CD14-positive monocyte (primary cell): ENCODE data around the gene POSTN. TPM values are rescaled to one million over a fixed set of nuclear protein-coding genes. Genes with fewer than 3 reads are reported as not detected.
"Not testable (repeated sequence)": the region's sequence is repeated elsewhere in the genome, so short reads cannot be mapped to it uniquely, and the experiment has no call there.

Source experiments
- DNase-seq, 3 donors: peaks; one replicate each; pipeline ENCODE4 v3.0.0-alpha.2; 2011 to 2022
- H2AFZ ChIP-seq: 2 replicates; pipeline ENCODE4 v1.6.0; 2012; ENCODE audit warnings: mild to moderate bottlenecking, low read depth, low read length, inconsistent platforms; ENCODE audit not compliant: insufficient read depth, poor library complexity, severe bottlenecking
- H3K27ac ChIP-seq, 2 donors: 1 replicate in 1 of 2; 2 replicates in 1 of 2; pipeline ENCODE4 v1.5.1; 2012 to 2013; ENCODE audit warnings: low read length in 2 of 2, control low read depth in 1 of 2, inconsistent platforms in 1 of 2, low read depth in 1 of 2, mild to moderate bottlenecking in 1 of 2
- H3K27me3 ChIP-seq, 2 donors: one replicate each; pipeline versions ENCODE4 v1.6.0 to v1.6.1; 2011 to 2013; ENCODE audit warnings: low read length in 2 of 2; ENCODE audit not compliant: control insufficient read depth in 2 of 2, insufficient read depth in 2 of 2
- H3K36me3 ChIP-seq, 2 donors: replicated peaks in 1 of 2; 1 replicate in 1 of 2; 2 replicates in 1 of 2; pipeline versions ENCODE4 v1.5.1 to v1.6.1; 2012 to 2013; ENCODE audit warnings: low read length in 2 of 2, control low read depth in 1 of 2, inconsistent platforms in 1 of 2, mild to moderate bottlenecking in 1 of 2; ENCODE audit not compliant: insufficient read depth in 2 of 2, control insufficient read depth in 1 of 2
- H3K4me1 ChIP-seq, 2 donors: 1 replicate in 1 of 2; 2 replicates in 1 of 2; pipeline versions ENCODE4 v1.5.1 to v1.6.1; 2012 to 2013; ENCODE audit warnings: low read length in 2 of 2, control low read depth in 1 of 2, inconsistent platforms in 1 of 2, mild to moderate bottlenecking in 1 of 2, moderate library complexity in 1 of 2; ENCODE audit not compliant: insufficient read depth in 2 of 2, control insufficient read depth in 1 of 2
- H3K4me2 ChIP-seq: replicated peaks from 2 replicates; pipeline ENCODE3; 2012; ENCODE audit warnings: low read length, moderate library complexity, mild to moderate bottlenecking; ENCODE audit not compliant: poor library complexity, severe bottlenecking; ENCODE audit errors: extremely low read depth
- H3K4me3 ChIP-seq, 3 experiments: fragments of 200-600 bp in 1 of 3; sonication (generic) in 1 of 3; replicated peaks in 1 of 3; 1 replicate in 2 of 3; 2 replicates in 1 of 3; pipeline ENCODE4 v1.5.1; 2011 to 2013; ENCODE audit warnings: low read length in 3 of 3, mild to moderate bottlenecking in 3 of 3, control low read depth in 2 of 3, low read depth in 2 of 3, inconsistent platforms in 1 of 3, moderate library complexity in 1 of 3
- H3K79me2 ChIP-seq: 2 replicates; pipeline ENCODE4 v1.6.0; 2012; ENCODE audit warnings: mild to moderate bottlenecking, control low read depth, inconsistent platforms, low read length, moderate library complexity; ENCODE audit not compliant: insufficient read depth
- H3K9ac ChIP-seq: 2 replicates; pipeline ENCODE4 v1.6.0; 2017; ENCODE audit warnings: low read length, mild to moderate bottlenecking; ENCODE audit not compliant: insufficient read depth, poor library complexity, severe bottlenecking
- H3K9me3 ChIP-seq, 2 donors: replicated peaks in 1 of 2; 1 replicate in 1 of 2; 2 replicates in 1 of 2; pipeline versions ENCODE4 v1.5.1 to v1.6.1; 2012 to 2013; ENCODE audit warnings: low read length in 2 of 2, control low read depth in 1 of 2; ENCODE audit not compliant: control insufficient read depth in 1 of 2, insufficient read depth in 1 of 2
- H4K20me1 ChIP-seq: 2 replicates; pipeline ENCODE4 v1.6.0; 2012; ENCODE audit warnings: mild to moderate bottlenecking, low read length, control low read depth, moderate library complexity; ENCODE audit not compliant: insufficient read depth
- H3K27ac Mint-ChIP-seq, 7 donors: one replicate each; pipeline ENCODE4 v1.8.0; 2020; ENCODE audit warnings: mild to moderate bottlenecking in 7 of 7, mixed read lengths in 7 of 7, moderate library complexity in 6 of 7, inconsistent platforms in 2 of 7
- H3K27me3 Mint-ChIP-seq, 3 donors: one replicate each; pipeline ENCODE4 v1.8.0; 2021 to 2022; ENCODE audit warnings: low read depth in 3 of 3, mild to moderate bottlenecking in 3 of 3, mixed read lengths in 3 of 3, moderate library complexity in 3 of 3, inconsistent platforms in 1 of 3
- H3K36me3 Mint-ChIP-seq, 2 donors: one replicate each; pipeline ENCODE4 v1.8.0; 2020; ENCODE audit warnings: mixed read lengths in 2 of 2, inconsistent platforms in 1 of 2, mild to moderate bottlenecking in 1 of 2
- H3K4me1 Mint-ChIP-seq: one replicate; pipeline ENCODE4 v1.8.0; 2020; ENCODE audit warnings: mild to moderate bottlenecking, mixed read lengths
- H3K4me3 Mint-ChIP-seq, 2 donors: one replicate each; pipeline ENCODE4 v1.8.0; 2020; ENCODE audit warnings: mild to moderate bottlenecking in 2 of 2, mixed read lengths in 2 of 2, moderate library complexity in 1 of 2
- H3K9me3 Mint-ChIP-seq, 7 donors: one replicate each; pipeline ENCODE4 v1.8.0; 2020 to 2022; ENCODE audit warnings: mixed read lengths in 7 of 7, mild to moderate bottlenecking in 6 of 7, moderate library complexity in 6 of 7, inconsistent platforms in 2 of 7
- CTCF ChIP-seq: fragments of 200-600 bp; IDR thresholded peaks from one replicate; pipeline ENCODE4 v1.8.0; 2022; ENCODE audit warnings: antibody characterized with exemption, mild to moderate bottlenecking
- WGBS: methylation state at CpG from one replicate; pipeline ENCODE4 v1.1.5; 2013; ENCODE audit warnings: missing lambda C conversion rate; ENCODE audit not compliant: insufficient coverage; 5-methylcytosine and 5-hydroxymethylcytosine counted together
- intact Hi-C, 2 donors: fragments of 100-400 bp; cut with micrococcal nuclease; formaldehyde crosslinking; loops; one replicate each; pipeline versions ENCODE4 v1.15.0 to v1.15.1; 2023
- polyA plus RNA-seq, 3 donors: library from polyadenylated mRNA; depleted of rRNA in 1 of 3; unstranded in 2 of 3; stranded (reverse) in 1 of 3; fragments of 300-500 nt in 2 of 3; fragments of >200 nt in 1 of 3; fragmentation: Illumina TruSeq in 2 of 3; gene quantifications; 1 replicate in 2 of 3; 2 replicates in 1 of 3; pipeline ENCODE4 v1.2.3, GENCODE V29; 2012 to 2021

Gene POSTN
- polyA plus RNA-seq, 3 donors: not detected

GRCh38 chr13:37560526-37560925 lies 38.0 kb downstream of the POSTN start:
- H3K27me3 Mint-ChIP-seq: peaks cover 0 to 3% (median 0%) of the 10 kb centered on the region in 3 donors
- intact Hi-C loops: no loop called here
- no peak for DNase-seq
- Histone ChIP-seq H3K4me2 (no peak overlapping the region), H3K27me3 (no peaks in the 10 kb centered on the region), H3K4me1 (no peaks in the 10 kb centered on the region), H3K9ac (no peak overlapping the region), H3K4me3 (no peak overlapping the region), H3K9me3 (peaks cover 9 to 24% of the 10 kb centered on the region in 2 donors), H3K27ac (no peak overlapping the region), H3K79me2 (no peaks in the 10 kb centered on the region), H3K36me3 (no peaks in the 10 kb centered on the region), H2AFZ (no peak overlapping the region), H4K20me1 (no peaks in the 10 kb centered on the region)
- H3K4me1 Mint-ChIP-seq: no peaks in the 10 kb centered on the region
- H3K36me3 Mint-ChIP-seq: no peaks in the 10 kb centered on the region
- no peak for TF ChIP-seq CTCF
- H3K27ac Mint-ChIP-seq: no peak overlapping the region
- WGBS: no CpG with 5 or more reads among the region's 3 CpGs
- no peak overlapping the region for H3K4me3 Mint-ChIP-seq
- peaks cover 6 to 26% (median 10%) of the 10 kb centered on the region in 7 donors for H3K9me3 Mint-ChIP-seq

- H3K4me3 ChIP-seq, H3K4me1 ChIP-seq, H3K27ac ChIP-seq, H3K4me1 Mint-ChIP-seq, H3K27me3 Mint-ChIP-seq, intact Hi-C loops, H3K36me3 Mint-ChIP-seq, H4K20me1 ChIP-seq, DNase-seq, H3K4me2 ChIP-seq, H3K4me3 Mint-ChIP-seq, H2AFZ ChIP-seq, H3K9ac ChIP-seq, H3K79me2 ChIP-seq, H3K27ac Mint-ChIP-seq, H3K36me3 ChIP-seq, H3K27me3 ChIP-seq: not testable (repeated sequence)
- peaks cover 9 to 24% of the 10 kb centered on the region in 2 donors for H3K9me3 ChIP-seq
- no CpG with 5 or more reads among the region's 5 CpGs for WGBS
- H3K9me3 Mint-ChIP-seq: peaks cover 6 to 26% (median 12%) of the 10 kb centered on the region in 7 donors
These were observed 39.8 kb downstream of the POSTN start for GRCh38 chr13:37558766-37559165.
